D341Med (cell line): ENCODE measurements around the gene PYDC1.
"Not testable (repeated sequence)": the region's sequence is repeated elsewhere in the genome, so short reads cannot be mapped to it uniquely, and the experiment has no call there.

ENCODE experiments used
- DNase-seq: peaks from one replicate; pipeline ENCODE4 v3.0.0; 2012; ENCODE audit warnings: low spot score

The PYDC1 gene

DNA sequence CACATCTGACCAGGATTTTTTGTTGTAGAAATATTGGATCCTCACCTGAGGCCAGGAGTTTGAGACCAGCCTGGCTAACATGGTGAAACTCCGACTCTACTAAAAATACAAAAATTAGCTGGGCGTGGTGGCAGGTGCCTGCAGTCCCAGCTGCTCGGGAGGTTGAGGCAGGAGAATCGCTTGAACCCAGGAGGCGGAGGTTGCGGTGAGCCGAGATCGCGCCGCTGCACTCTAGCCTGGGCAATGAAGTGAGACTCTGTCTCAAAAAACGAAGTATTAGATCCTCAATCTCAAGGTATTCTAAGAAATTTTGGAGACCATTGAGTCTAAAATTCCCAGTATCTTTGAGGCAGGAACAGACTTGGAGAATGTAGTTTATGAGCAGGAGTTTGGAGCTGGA, 21.1 kb downstream of the PYDC1 start:
- DNase-seq: not testable (repeated sequence)

DNA sequence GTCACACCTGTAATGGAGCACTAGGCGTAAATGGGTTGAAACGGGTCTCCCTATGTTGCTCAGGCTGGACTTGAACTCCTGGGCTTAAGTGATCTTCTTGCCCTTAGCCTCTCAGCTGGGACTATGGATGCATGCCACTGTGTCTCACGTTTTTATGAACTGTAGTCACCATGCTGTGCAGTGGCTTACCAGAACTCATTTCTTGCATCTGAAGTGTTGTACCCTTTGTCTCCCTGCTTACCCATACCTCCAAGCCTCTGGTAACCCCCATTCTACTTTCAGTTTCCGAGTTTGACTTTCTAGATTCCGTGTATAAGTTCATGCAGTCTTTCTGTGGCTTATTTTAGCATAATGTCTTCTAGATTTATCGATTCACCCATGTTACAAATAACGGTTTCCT, 22.0 kb downstream of the PYDC1 start:
- no peak for DNase-seq

DNA sequence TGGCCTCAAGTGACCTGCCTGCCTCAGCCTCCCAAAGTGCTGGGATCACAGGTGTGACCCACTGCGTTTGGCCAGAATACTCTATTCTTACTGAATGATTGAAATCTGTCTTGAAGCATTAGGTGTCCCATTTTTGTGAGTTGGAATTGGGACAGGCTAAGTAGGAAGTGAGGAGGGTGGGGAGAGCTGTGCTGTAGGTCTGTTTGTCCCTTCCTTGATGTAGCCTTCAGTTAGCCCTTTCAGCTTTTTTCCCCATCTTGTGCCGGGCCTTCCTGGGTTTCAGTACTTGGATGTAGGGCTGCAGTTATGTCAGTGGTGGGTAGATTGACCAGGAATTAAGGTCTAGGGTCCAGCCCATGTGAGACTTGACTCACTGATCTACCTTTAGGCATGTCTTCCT, 23.1 kb downstream of the PYDC1 start:
- no peak for DNase-seq

- DNase-seq: no peak
These were observed 23.9 kb downstream of the PYDC1 start for GRCh38 chr16:31192856-31193642.

GRCh38 chr16:31191697-31192428, 25.1 kb downstream of the PYDC1 start:
- DNase-seq: no peak

DNA sequence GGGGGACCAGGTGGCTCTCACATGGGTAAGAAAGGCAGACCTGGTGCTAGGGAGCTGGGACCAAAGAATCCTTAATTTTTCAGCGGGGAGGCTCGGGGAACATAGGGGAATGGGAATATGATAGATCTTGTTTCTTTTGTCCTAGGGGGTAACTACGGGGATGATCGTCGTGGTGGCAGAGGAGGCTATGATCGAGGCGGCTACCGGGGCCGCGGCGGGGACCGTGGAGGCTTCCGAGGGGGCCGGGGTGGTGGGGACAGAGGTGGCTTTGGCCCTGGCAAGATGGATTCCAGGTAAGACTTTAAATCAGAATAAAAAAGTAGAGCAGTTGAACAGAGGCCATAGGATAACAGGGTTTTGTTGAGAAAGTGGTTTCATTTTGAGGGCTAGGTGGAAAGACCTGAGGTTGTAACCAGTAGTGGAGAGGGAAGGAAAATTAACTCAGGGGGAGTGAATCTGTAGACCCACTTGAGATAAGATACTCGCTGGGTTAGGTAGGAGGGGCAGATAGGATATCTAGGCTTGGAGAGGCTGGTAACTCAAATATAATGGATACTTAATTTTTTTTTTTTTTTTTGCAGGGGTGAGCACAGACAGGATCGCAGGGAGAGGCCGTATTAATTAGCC, 26.0 kb downstream of the PYDC1 start:
- DNase-seq: no peak

DNA sequence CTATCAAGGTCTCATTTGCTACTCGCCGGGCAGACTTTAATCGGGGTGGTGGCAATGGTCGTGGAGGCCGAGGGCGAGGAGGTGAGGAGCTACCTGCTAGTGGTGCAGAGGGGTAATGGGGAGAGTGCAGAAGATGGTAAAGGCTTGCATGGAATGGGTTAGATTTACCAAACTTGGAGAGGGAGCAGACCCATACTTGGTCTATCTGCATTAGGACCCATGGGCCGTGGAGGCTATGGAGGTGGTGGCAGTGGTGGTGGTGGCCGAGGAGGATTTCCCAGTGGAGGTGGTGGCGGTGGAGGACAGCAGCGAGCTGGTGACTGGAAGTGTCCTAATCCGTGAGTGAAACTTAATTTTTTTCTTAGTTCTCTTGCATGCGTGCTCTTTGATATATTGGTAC, 26.9 kb downstream of the PYDC1 start:
- DNase-seq: no peak

GRCh38 chr16:31189412-31189778, 27.5 kb downstream of the PYDC1 start:
- no peak for DNase-seq

DNA sequence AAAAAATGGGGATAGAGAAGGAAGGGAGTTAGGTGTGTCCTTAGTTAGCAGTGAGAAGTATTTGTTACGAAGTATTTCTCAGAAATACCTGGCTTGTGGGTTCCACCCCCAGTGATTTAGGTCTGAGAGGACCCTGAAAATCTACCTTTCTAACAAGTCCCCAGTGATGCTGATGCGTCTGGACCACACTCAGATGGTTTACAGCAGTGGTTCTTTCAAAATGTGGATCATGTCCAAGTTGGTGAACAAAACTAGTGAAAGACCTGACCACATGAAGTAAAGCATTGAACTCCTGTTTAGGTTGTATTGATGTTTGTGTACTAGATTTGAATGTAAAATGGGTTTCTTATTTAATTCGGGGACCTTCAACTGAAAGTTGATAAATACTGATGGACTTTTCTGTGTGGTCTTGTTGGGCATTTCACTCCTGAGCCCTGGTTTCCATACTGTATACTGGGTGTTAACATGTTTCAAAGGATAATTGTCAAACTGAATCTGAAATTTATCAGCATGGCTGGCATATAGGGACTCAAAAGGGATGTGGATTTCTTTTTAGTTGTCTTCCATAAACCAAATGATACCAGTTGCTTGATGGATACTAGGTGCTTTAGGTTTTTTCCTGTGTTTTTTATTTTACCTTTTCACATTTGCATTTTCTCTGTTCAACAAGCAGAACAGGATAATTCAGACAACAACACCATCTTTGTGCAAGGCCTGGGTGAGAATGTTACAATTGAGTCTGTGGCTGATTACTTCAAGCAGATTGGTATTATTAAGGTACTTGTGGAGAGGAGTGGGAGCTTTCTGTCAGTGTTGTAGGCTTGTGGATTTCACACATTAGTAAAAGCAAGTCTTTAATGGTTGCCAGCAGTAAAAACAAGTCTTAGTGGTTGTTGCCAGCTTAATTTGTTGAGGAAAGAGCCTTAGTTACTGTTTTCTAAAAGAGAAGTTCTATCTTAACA, 28.2 kb downstream of the PYDC1 start:
- DNase-seq: no peak

GRCh38 chr16:31187808-31188189, 29.1 kb downstream of the PYDC1 start:
- DNase-seq: no peak

- no peak for DNase-seq
These were observed 29.8 kb downstream of the PYDC1 start for GRCh38 chr16:31186930-31187807.

GRCh38 chr16:31186176-31186575, 30.8 kb downstream of the PYDC1 start:
- DNase-seq: no peak

DNA sequence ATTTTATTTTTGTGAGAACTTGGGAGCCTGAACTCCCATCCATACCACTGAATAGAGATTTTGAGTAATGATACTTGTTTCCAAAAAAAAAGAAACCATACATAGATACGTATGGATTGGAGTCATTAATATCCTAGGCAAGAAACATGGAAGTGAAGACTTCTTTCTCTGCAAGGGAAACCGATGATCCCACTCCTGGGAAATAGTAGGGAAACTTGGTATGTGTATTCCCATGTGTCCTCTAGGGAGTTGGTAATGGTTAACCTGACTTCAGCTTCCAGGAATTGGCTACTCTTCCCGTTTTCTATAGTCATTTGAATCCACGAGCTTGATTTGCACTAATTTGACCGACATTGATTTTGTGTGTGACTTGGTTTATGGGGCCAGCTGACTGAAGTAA, 31.6 kb downstream of the PYDC1 start:
- DNase-seq: no peak

GRCh38 chr16:31184888-31185287, 32.0 kb downstream of the PYDC1 start:
- no peak for DNase-seq

- no peak for DNase-seq
These were observed 33.2 kb downstream of the PYDC1 start for GRCh38 chr16:31183432-31184428.

DNA sequence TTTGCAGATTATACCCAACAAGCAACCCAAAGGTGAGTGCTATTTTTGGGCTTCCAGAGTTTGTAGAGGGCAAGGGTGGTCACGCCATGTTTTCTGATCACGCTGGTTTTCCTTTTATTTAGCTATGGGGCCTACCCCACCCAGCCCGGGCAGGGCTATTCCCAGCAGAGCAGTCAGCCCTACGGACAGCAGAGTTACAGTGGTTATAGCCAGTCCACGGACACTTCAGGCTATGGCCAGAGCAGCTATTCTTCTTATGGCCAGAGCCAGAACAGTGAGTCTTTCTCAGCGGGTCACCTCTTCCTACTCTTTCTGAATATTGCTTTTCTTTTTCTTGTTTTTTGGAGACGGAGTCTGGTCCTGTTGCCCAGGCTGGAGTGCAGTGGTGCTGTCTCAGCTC, 34.5 kb downstream of the PYDC1 start:
- no peak for DNase-seq

DNA sequence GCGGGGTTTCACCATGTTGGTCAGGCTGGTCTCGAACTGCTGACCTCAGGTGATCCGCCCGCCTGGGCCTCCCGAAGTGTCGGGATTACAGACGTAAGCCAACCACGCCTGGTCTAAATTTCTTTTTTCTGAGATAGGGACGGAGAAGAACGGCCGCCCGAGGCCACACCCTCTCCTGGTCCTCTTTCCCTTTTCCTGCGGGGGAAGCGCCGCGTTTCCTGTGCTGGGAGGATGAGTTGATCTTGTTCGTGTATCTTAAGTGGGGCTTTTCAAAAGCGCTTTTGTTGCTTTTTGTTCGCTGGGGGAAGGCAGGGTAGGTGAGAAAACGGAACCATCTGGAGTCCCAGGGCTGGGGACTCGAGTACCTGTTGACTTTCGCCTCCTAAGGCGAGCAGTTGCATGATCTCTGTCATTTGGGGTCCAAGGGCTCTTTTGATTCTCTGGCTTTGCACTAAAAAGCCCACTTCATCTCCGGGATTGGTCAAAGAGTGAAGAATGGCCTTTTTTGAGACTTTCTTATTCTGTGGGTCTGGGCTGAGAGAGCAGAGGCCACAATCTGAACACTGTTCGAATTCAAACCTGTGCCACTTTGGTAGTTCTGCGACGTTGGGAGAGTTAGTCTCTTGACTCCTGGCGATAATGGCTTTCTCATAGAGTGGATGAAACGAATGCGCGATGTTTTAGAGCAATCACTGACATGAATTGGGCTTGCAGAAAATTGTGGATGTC, 35.7 kb downstream of the PYDC1 start:
- DNase-seq: no peak

DNA sequence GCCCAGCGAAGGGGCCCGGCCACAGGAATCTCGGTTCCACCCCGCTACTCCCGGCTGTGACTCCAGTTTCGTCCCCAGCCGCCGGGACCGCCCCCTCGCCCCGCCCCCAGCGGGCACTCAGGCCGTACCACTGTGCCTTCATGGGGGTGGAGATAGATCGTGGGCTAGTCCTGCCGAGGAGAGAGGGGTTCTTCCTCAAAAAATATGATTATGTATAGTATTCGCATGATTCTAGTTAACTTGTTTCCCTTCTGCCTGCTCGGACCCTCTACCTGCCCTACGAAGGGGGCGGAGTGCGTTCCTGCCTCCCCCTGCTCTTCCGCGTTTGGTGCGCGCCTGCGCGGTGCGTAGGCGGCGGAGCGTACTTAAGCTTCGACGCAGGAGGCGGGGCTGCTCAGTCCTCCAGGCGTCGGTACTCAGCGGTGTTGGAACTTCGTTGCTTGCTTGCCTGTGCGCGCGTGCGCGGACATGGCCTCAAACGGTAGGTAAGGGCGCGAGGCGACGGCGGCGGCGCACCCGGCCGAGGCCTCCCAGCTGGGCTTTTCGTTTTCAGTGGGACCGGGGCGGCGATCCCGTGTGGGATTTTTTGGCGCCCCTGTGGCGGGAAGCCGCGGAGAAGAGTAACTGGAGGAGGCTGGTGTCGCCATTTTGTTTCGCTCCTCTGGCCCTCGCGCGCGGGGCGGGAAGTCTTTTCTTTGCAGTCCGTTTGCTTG, 37.0 kb downstream of the PYDC1 start, which contains the start of gene FUS:
Gene FUS, plus strand, starts transcription at position 393 of the 713 bp plus-strand sequence. Its CDS starts 76 bp downstream, at position 469.
- peak; percentile 95 for DNase-seq
